Osteocyte (in vitro differentiated cells): ENCODE results near the gene TANGO6. TPM values are rescaled to one million over a fixed set of nuclear protein-coding genes. Genes with fewer than 3 reads are reported as not detected.
A peak's percentile ranks its signal among the peaks of the same experiment; 100 is the strongest.

Source experiments
- DNase-seq: peaks from one replicate; pipeline ENCODE4 v3.0.0; 2021; ENCODE audit warnings: mixed read lengths; ENCODE audit not compliant: unreplicated experiment; ENCODE audit errors: extremely low spot score
- H3K27ac Mint-ChIP-seq: one replicate; pipeline ENCODE4 v1.8.0; 2021; ENCODE audit warnings: mild to moderate bottlenecking, mixed read lengths; ENCODE audit not compliant: unreplicated experiment
- H3K27me3 Mint-ChIP-seq: one replicate; pipeline ENCODE4 v1.8.0; 2021; ENCODE audit warnings: mixed read lengths; ENCODE audit not compliant: unreplicated experiment
- H3K36me3 Mint-ChIP-seq: one replicate; pipeline ENCODE4 v1.8.0; 2021; ENCODE audit warnings: mixed read lengths; ENCODE audit not compliant: unreplicated experiment
- H3K4me1 Mint-ChIP-seq: one replicate; pipeline ENCODE4 v1.8.0; 2021; ENCODE audit warnings: mixed read lengths; ENCODE audit not compliant: unreplicated experiment
- H3K4me3 Mint-ChIP-seq: one replicate; pipeline ENCODE4 v1.8.0; 2021; ENCODE audit warnings: mild to moderate bottlenecking, moderate library complexity, mixed read lengths; ENCODE audit not compliant: unreplicated experiment
- H3K9me3 Mint-ChIP-seq: one replicate; pipeline ENCODE4 v1.8.0; 2021; ENCODE audit warnings: mixed read lengths; ENCODE audit not compliant: unreplicated experiment
- total RNA-seq: library from RNA; stranded (reverse); gene quantifications from 2 replicates; pipeline ENCODE4 v1.2.1, GENCODE V29; 2021
- TF ChIP-seq, protein P1 (sequence below): fragments of 200-600 bp; sonication (generic); IDR thresholded peaks from 2 replicates; pipeline ENCODE4 v1.5.0; 2021; ENCODE audit warnings: antibody characterized with exemption, mild to moderate bottlenecking, moderate library complexity

Gene TANGO6
- total RNA-seq, 1 donor from 2014 or later, result 11.9 TPM

DNA sequence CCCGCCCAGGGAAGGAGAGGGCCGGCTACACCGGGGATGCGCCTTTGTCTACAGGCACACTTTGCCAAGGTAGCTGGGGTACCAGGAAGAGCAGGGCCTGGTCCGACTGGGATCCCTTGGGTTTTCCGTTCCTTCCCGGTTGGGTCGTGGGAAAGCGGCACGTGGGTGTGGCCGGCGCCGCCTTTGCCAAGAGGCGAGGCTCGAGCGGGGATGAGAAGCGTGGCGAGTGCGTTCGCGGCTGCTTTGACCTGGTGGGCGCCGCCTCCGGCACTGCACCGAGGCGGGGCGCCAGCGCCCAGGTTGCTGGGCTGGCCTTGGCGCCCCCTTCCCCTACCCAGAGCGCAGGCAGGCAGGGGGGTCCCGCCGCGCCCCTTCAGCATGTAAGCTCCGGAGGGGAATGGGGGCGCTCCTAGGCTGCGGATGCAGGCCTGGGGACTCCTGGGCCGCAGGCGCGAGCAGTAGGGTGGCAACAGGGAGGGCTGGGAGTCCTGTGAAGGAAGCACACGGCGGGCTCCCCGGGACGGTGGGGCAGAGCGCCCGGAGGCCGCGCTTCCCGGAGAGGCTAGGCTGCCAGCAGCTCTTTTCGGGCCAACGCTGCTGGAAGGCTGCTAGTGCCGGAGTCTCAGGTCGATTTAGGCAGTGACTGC lies 264.1 kb downstream of the TANGO6 start:
- H3K36me3 Mint-ChIP-seq, result peaks cover 6% of the 10 kb centered on the region
- H3K9me3 Mint-ChIP-seq, result no peaks in the 10 kb centered on the region
- no peaks in the 10 kb centered on the region for H3K27me3 Mint-ChIP-seq
- peak overlapping the region; percentile 63 for H3K4me3 Mint-ChIP-seq
- DNase-seq, result no peak
- TF ChIP-seq, protein P1, sequence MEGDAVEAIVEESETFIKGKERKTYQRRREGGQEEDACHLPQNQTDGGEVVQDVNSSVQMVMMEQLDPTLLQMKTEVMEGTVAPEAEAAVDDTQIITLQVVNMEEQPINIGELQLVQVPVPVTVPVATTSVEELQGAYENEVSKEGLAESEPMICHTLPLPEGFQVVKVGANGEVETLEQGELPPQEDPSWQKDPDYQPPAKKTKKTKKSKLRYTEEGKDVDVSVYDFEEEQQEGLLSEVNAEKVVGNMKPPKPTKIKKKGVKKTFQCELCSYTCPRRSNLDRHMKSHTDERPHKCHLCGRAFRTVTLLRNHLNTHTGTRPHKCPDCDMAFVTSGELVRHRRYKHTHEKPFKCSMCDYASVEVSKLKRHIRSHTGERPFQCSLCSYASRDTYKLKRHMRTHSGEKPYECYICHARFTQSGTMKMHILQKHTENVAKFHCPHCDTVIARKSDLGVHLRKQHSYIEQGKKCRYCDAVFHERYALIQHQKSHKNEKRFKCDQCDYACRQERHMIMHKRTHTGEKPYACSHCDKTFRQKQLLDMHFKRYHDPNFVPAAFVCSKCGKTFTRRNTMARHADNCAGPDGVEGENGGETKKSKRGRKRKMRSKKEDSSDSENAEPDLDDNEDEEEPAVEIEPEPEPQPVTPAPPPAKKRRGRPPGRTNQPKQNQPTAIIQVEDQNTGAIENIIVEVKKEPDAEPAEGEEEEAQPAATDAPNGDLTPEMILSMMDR, result no peak
- H3K27ac Mint-ChIP-seq, result no peak overlapping the region
- peaks cover 23% of the 10 kb centered on the region for H3K4me1 Mint-ChIP-seq

DNA sequence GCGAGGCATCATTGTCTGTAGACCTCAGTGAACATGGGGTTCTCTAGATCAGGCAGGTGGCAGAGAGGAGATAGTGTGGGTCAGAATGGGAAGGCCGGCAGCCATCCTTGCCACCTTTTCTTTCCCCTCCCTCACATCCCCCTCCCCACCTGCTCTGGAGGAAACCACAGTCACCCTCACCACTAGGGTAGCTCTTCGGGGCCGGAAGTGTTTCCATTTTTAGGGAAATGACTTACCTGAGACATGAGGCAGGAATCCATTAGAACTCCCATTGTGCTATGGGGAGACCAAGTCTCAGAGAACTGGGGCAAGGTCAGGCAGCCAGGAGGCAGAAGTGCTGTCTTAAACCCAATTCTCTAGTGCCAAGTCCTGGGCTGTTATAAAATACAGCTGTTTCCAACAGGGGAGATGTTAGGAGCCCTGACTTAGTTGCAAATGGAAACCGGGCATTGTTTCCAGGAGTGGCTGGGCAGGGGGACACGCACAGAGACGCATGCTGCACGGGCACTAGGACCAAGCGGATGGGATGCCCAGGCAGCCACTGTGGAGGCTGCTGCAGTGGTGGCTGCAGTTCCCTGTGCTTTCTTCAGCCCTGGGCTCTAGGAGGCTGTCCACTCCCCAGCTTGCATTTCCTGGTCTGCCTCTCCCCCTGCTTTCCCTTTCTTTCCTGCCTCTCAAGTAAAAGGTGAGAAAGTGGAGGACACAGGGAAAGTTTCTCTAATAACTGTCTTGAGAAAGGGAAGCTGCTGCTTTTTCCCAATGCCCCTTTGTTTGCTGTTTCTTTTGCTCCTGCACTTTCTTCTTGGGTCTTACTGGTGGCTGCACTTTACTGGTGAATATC lies 265.0 kb downstream of the TANGO6 start:
- TF ChIP-seq, protein P1, result no peak
- no peaks in the 10 kb centered on the region for H3K27me3 Mint-ChIP-seq
- H3K4me1 Mint-ChIP-seq, result peaks cover 23% of the 10 kb centered on the region
- peaks cover 6% of the 10 kb centered on the region for H3K36me3 Mint-ChIP-seq
- no peaks in the 10 kb centered on the region for H3K9me3 Mint-ChIP-seq
- no peak overlapping the region for H3K4me3 Mint-ChIP-seq
- no peak overlapping the region for H3K27ac Mint-ChIP-seq
- no peak for DNase-seq

DNA sequence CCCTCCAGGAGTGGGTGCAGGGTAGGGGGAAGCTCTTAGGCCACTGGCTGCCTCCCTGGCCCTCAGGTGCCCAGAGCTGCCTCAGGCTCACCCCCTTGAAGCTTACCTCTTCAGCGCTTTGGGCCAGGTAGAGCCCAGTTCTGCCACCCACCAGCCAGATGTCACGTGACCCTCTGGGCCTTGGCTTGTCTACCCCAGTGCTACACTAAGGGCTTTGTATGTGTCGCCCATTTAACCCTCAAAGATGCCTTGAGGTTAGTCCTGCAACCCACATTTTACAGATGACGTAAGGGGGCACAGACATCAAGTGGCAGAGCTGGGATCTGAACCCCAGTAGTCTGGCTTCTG lies 265.5 kb downstream of the TANGO6 start:
- TF ChIP-seq, protein P1, result no peak
- Mint-ChIP-seq H3K27ac (no peak overlapping the region), H3K27me3 (no peaks in the 10 kb centered on the region), H3K36me3 (peaks cover 6% of the 10 kb centered on the region), H3K4me3 (no peak overlapping the region), H3K4me1 (peaks cover 23% of the 10 kb centered on the region), H3K9me3 (no peaks in the 10 kb centered on the region)
- no peak for DNase-seq

DNA sequence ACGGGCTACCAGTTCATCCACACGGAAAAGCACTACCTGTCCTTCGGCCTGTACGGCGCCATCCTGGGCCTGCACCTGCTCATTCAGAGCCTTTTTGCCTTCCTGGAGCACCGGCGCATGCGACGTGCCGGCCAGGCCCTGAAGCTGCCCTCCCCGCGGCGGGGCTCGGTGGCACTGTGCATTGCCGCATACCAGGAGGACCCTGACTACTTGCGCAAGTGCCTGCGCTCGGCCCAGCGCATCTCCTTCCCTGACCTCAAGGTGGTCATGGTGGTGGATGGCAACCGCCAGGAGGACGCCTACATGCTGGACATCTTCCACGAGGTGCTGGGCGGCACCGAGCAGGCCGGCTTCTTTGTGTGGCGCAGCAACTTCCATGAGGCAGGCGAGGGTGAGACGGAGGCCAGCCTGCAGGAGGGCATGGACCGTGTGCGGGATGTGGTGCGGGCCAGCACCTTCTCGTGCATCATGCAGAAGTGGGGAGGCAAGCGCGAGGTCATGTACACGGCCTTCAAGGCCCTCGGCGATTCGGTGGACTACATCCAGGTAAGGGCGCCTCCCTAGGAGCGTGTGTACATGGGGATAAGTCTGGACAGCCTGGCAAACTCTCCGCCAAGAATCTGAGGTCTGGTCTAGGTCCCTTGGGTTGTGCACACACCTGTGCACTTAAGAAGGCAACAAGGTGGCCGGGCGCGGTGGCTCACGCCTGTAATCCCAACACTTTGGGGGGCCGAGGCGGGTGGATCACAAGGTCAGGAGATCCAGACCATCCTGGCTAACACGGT lies 266.3 kb downstream of the TANGO6 start:
- Mint-ChIP-seq H3K4me3 (no peak overlapping the region), H3K36me3 (peaks cover 8% of the 10 kb centered on the region), H3K27ac (no peak overlapping the region), H3K4me1 (peaks cover 23% of the 10 kb centered on the region), H3K27me3 (no peaks in the 10 kb centered on the region), H3K9me3 (no peaks in the 10 kb centered on the region)
- TF ChIP-seq, protein P1, result no peak
- no peak for DNase-seq

DNA sequence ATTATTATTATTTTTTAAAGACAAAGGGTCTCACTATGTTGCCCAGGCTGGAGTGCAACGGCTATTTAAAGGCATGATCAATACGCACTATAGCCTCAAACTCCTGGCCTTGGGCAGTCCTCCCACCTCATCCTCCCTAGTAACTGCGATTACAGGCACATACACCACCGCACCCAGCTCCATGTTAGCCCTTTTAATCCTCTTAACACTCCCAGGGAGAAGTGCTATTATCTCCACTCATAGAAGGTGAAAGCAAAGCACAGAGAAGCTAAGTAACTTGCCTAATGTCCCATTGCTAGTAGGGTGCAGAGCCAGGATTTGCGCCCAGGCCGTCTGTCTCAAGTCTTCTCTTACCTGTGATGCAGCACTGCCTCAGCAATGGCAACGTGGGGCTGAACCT lies 267.1 kb downstream of the TANGO6 start:
- Mint-ChIP-seq H3K27me3 (no peaks in the 10 kb centered on the region), H3K9me3 (no peaks in the 10 kb centered on the region), H3K27ac (no peak overlapping the region), H3K36me3 (peaks cover 11% of the 10 kb centered on the region), H3K4me1 (peaks cover 20% of the 10 kb centered on the region), H3K4me3 (no peak overlapping the region)
- no peak for DNase-seq
- TF ChIP-seq, protein P1, result no peak
